Glomerular visceral epithelial cell (primary cell): ENCODE results near the gene FOLR3.
A peak's percentile ranks its signal among the peaks of the same experiment; 100 is the strongest.
"Not testable (repeated sequence)": the region's sequence is repeated elsewhere in the genome, so short reads cannot be mapped to it uniquely, and the experiment has no call there.

Experiments used
- DNase-seq: peaks from one replicate; pipeline ENCODE4 v3.0.0-alpha.2; 2016; ENCODE audit errors: extremely low spot score

The FOLR3 gene

GRCh38 chr11:72123117-72123653 lies 12.3 kb upstream of the FOLR3 start:
- no peak for DNase-seq

DNA sequence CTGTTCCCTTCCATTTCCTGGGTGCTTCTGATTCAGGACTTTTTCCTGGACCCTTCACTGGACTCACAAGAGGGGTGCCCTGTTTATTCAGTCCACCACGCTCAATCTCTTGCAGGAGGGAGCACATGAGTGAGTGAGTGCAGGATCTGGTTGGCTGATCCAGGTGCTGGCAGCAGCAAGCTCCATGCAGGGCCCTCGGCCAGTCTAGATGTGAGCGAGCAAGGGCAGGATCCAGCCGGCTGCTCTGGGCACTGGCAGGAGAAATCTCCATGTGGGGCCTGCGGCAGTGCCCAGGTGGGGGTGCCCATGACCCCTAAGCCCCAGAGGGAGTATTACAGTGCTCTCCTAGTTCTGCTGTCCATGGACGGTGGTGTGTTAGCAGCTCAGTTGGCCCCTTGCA lies 11.5 kb upstream of the FOLR3 start:
- no peak for DNase-seq

- DNase-seq: no peak
These were observed 9.6 kb upstream of the FOLR3 start for GRCh38 chr11:72125956-72126355.

DNA sequence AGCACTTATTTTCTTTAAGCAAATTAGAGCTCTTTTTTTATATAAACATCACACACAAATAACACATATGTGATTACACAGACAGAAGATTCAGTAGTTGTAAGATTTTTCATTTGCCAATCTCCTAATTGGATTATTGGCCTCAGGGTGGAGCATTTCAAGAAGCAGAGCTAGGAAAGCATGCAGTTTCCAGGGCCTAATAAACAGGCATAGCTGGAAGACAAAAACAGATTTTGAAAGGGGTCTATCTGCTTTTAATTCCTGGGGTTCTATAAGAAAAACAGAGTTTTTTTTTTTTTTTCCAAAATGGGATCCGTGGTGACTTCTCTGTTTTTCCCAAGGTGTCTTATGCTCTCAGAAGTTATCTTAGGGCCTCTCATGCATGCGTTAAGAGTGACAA lies 7.6 kb upstream of the FOLR3 start:
- no peak for DNase-seq

GRCh38 chr11:72129381-72129780 lies 6.1 kb upstream of the FOLR3 start:
- DNase-seq: no peak

DNA sequence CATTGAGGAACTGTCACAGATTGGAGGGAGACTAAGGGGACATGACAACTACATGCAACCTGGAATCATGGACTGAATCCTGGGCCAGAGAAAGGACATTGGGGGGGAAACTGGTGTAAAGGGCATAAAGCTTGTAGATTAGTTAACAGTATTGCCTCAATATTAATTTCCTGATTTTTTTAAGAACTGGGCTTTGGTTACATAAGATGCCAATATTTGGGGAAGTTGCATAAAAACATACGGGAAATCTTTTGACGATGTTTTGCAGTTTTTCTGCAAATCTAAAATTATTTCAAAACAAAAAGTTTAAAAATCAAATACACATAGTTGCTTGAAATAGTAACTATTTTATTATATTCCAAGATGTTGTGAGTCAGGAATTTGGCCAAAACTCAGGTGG lies 2.9 kb upstream of the FOLR3 start:
- no peak for DNase-seq

GRCh38 chr11:72135891-72136683 lies 562 bp downstream of the FOLR3 start:
- DNase-seq: peak; percentile 36

- DNase-seq: no peak
These were observed 1.2 kb downstream of the FOLR3 start for GRCh38 chr11:72136684-72137262.

GRCh38 chr11:72138821-72139390 lies 3.4 kb downstream of the FOLR3 start:
- DNase-seq: no peak

- no peak for DNase-seq
These were observed 4.0 kb downstream of the FOLR3 start for GRCh38 chr11:72139500-72139899.

DNA sequence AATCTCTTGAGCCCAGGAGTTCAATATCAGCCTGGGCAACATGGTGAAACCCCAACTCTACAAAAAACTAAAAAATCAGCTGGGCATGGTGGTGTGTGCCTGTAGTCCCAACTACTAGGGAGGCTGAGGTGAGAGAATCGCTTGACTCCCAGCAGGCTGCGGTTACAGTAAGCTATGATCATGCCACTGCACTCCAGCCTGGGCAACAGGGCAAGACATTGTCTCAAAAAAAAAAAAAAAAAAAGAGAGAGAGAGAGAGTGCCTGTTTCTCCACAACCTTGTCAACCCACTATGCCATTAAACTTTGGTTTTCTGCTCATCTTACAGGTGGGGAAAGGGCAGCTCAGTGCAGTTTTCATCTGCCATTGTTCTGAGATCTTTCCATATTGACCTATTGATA lies 5.1 kb downstream of the FOLR3 start:
- DNase-seq: peak; percentile 87

- peak; percentile 92 for DNase-seq
These were observed 5.5 kb downstream of the FOLR3 start for GRCh38 chr11:72141066-72141465.

- DNase-seq: peak; percentile 50
These were observed 6.6 kb downstream of the FOLR3 start for GRCh38 chr11:72142086-72142485.

- DNase-seq: peak; percentile 72
These were observed 7.0 kb downstream of the FOLR3 start for GRCh38 chr11:72142543-72142942.

GRCh38 chr11:72144807-72145565 lies 9.5 kb downstream of the FOLR3 start:
- DNase-seq: peak; percentile 88

- no peak for DNase-seq
These were observed 11.1 kb downstream of the FOLR3 start for GRCh38 chr11:72146625-72147024.

DNA sequence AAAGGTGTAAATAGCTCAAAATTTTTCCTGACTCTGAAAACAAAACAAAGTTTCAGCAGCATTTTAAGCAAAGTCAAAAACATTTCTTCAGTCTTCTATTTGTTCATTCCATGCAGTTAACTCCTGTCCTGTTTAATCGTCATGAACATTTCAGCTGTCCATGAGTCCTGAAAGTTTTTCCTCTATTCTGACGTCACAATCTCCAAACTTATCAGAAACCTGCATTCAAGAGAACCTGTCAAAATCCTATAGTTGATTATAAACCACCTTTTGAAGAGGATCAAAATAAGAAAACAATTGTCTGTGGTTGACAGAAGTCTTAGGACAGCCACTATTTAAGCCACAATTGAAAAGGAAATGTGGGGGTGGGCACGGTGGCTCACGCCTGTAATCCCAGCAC lies 15.4 kb downstream of the FOLR3 start:
- DNase-seq: no peak

DNA sequence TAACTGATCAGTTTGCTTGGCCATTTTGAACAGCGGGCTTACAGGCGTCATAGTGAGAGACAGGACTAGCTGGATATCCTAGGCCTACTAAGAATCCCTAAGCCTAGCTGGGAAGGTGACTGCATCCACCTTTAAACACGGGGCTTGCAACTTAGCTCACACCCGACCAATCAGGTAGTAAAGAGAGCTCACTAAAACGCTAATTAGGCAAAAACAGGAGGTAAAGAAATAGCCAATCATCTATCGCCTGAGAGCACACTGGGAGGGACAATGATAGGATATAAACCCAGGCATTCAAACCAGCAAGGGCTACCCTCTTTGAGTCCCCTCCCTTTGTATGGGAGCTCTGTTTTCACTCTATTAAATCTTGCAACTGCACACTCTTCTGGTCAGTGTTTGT lies 18.3 kb downstream of the FOLR3 start:
- DNase-seq: not testable (repeated sequence)

- DNase-seq: no peak
These were observed 19.3 kb downstream of the FOLR3 start for GRCh38 chr11:72154816-72155215.

DNA sequence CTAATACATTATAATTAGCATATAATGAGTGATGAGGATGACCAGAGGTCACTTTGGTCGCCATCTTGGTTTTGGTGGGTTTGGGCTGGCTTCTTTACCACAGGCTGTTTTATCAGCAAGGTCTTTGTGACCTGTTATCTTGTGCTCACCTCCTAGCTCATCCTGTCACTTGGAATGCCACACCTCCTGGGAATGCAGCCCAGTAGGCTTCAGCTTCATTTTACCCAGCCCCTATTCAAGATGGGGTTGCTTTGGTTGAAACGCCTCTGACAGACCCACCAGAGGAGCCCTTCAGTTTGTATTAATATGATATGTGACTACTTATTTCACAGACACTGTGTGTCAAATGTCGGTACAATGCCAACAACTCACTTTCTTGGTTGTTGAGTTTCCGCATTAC lies 20.2 kb downstream of the FOLR3 start:
- no peak for DNase-seq

DNA sequence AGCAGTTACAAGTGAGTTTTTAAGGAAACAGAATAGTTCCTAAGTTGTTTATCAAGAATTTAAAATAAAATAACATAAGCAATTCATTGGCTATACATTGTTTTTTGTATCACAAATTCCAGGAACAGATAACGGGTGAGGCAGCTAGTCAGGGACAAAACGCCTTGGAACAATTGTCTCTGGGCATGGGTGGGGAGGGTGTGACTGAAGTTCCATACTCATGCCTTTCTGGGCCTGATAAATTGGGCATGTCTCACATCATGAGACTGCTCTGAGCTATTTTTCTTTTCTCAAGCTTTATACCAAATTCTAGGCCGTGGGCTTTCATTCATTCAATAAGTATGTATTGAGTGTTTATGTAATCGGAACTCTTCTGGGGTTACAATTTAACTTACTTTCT lies 21.6 kb downstream of the FOLR3 start:
- no peak for DNase-seq

GRCh38 chr11:72160319-72160718 lies 24.8 kb downstream of the FOLR3 start:
- no peak for DNase-seq
